Measurements from ENCODE around the gene APOLD1. TPM values are rescaled to one million over a fixed set of nuclear protein-coding genes. Genes with fewer than 3 reads are reported as not detected.

The APOLD1 gene
- total RNA-seq, 1 experiment from 2014 or later, result 5.3 TPM

GRCh38 chr12:12807970-12808702 is 22.7 kb downstream of the APOLD1 start:
- no peak for TF ChIP-seq CTCF (IDR thresholded peaks at IDR 0.05; ENCODE audit: unreplicated experiment)
- Mint-ChIP-seq H3K4me1 (ENCODE audit: low read depth, unreplicated experiment) (peaks cover 71% of the 10 kb centered on the region), H3K27me3 (ENCODE audit: unreplicated experiment) (no peaks in the 10 kb centered on the region), H3K36me3 (ENCODE audit: insufficient read depth, unreplicated experiment) (peaks cover 29% of the 10 kb centered on the region), H3K9me3 (ENCODE audit: low read depth, unreplicated experiment) (no peaks in the 10 kb centered on the region), H3K27ac (ENCODE audit: unreplicated experiment) (peak overlapping the region; percentile 20), H3K4me3 (ENCODE audit: low read depth, unreplicated experiment) (no peak overlapping the region)
- intact Hi-C loops (cut with micrococcal nuclease; ENCODE audit: unreplicated experiment), result loop anchor here (10.0 kb wide), 1 partner anchor 387 kb away; the partner anchor contains the start of gene EMP1
- BruUV-seq (replicated peaks), result no TSS peak
- CTCF ChIA-PET, result interaction anchor here (0.6 kb wide), 1 partner anchor 114 kb away, joined by 7 read pairs; no protein-coding TSS in a partner anchor
- no peak for DNase-seq

GRCh38 chr12:12810553-12811021 is 25.1 kb downstream of the APOLD1 start:
- BruUV-seq (replicated peaks), result no TSS peak
- Mint-ChIP-seq H3K4me1 (ENCODE audit: low read depth, unreplicated experiment) (peaks cover 63% of the 10 kb centered on the region), H3K4me3 (ENCODE audit: low read depth, unreplicated experiment) (no peak overlapping the region), H3K27me3 (ENCODE audit: unreplicated experiment) (no peaks in the 10 kb centered on the region), H3K36me3 (ENCODE audit: insufficient read depth, unreplicated experiment) (peaks cover 37% of the 10 kb centered on the region), H3K27ac (ENCODE audit: unreplicated experiment) (no peak overlapping the region), H3K9me3 (ENCODE audit: low read depth, unreplicated experiment) (no peaks in the 10 kb centered on the region)
- intact Hi-C loops (cut with micrococcal nuclease; ENCODE audit: unreplicated experiment), result loop anchor here (5.0 kb wide), 1 partner anchor 172 kb away; no protein-coding TSS in a partner anchor
- CTCF ChIA-PET, result no interaction called here
- DNase-seq, result no peak
- no peak for TF ChIP-seq CTCF (IDR thresholded peaks at IDR 0.05; ENCODE audit: unreplicated experiment)

- intact Hi-C loops (cut with micrococcal nuclease; ENCODE audit: unreplicated experiment), result loop anchor here (5.0 kb wide), 1 partner anchor 171 kb away; no protein-coding TSS in a partner anchor
- Mint-ChIP-seq H3K27ac (ENCODE audit: unreplicated experiment) (no peak overlapping the region), H3K4me1 (ENCODE audit: low read depth, unreplicated experiment) (peaks cover 63% of the 10 kb centered on the region), H3K9me3 (ENCODE audit: low read depth, unreplicated experiment) (no peaks in the 10 kb centered on the region), H3K36me3 (ENCODE audit: insufficient read depth, unreplicated experiment) (peaks cover 40% of the 10 kb centered on the region), H3K27me3 (ENCODE audit: unreplicated experiment) (no peaks in the 10 kb centered on the region), H3K4me3 (ENCODE audit: low read depth, unreplicated experiment) (no peak overlapping the region)
- BruUV-seq (replicated peaks), result no TSS peak
- TF ChIP-seq CTCF (IDR thresholded peaks at IDR 0.05; ENCODE audit: unreplicated experiment), result no peak
- DNase-seq, result no peak
- CTCF ChIA-PET, result interaction anchor here (1.7 kb wide), 1 partner anchor 25 kb away, joined by 6 read pairs; no protein-coding TSS in a partner anchor
Measured at GRCh38 chr12:12811343-12811742, 25.9 kb downstream of the APOLD1 start.

- Mint-ChIP-seq H3K9me3 (ENCODE audit: low read depth, unreplicated experiment) (no peaks in the 10 kb centered on the region), H3K36me3 (ENCODE audit: insufficient read depth, unreplicated experiment) (peaks cover 42% of the 10 kb centered on the region), H3K4me3 (ENCODE audit: low read depth, unreplicated experiment) (no peak overlapping the region), H3K4me1 (ENCODE audit: low read depth, unreplicated experiment) (peaks cover 61% of the 10 kb centered on the region), H3K27me3 (ENCODE audit: unreplicated experiment) (no peaks in the 10 kb centered on the region), H3K27ac (ENCODE audit: unreplicated experiment) (no peak overlapping the region)
- TF ChIP-seq CTCF (IDR thresholded peaks at IDR 0.05; ENCODE audit: unreplicated experiment), result no peak
- peak; percentile 63 for DNase-seq
- intact Hi-C loops (cut with micrococcal nuclease; ENCODE audit: unreplicated experiment), result loop anchor here (5.0 kb wide), 1 partner anchor 170 kb away; no protein-coding TSS in a partner anchor
- CTCF ChIA-PET, result interaction anchor here (0.7 to 2.8 kb wide), 11 partner anchors 9 to 164 kb away, joined by 3 to 17 read pairs (median 4); partner anchors contain the start of gene GPRC5A
- no TSS peak for BruUV-seq (replicated peaks)
Measured at GRCh38 chr12:12812174-12812573, 26.7 kb downstream of the APOLD1 start.

Measured in Calu3 (cell line).